GM12801 (cell line): ENCODE measurements around the gene MPZL1.

Experiments
- TF ChIP-seq, protein P1 (sequence below): IDR thresholded peaks from one replicate; pipeline ENCODE4 v1.5.1; 2011; ENCODE audit warnings: control low read depth; ENCODE audit not compliant: insufficient read length; ENCODE audit errors: extremely low read depth

The MPZL1 gene

DNA sequence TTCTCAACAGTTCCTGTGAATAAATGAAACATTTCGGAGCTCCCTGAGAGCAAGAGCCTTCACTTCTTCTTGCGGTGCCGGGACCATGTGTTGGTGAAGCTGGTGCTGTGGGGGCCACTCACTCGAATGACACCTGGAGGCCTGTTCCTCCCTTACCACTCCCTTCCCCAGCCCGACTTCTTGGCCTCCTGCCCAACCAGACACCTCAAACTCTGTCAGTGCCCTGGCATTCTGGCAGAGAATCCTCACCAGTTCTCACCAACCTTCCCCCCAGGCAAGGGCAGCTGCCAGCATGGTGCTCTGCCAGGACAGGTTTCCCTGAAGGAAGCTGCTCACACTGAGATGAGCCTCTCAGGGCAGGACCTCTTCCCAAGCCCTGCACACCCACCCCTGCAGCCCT, 68.3 kb downstream of the MPZL1 start:
- TF ChIP-seq, protein P1, sequence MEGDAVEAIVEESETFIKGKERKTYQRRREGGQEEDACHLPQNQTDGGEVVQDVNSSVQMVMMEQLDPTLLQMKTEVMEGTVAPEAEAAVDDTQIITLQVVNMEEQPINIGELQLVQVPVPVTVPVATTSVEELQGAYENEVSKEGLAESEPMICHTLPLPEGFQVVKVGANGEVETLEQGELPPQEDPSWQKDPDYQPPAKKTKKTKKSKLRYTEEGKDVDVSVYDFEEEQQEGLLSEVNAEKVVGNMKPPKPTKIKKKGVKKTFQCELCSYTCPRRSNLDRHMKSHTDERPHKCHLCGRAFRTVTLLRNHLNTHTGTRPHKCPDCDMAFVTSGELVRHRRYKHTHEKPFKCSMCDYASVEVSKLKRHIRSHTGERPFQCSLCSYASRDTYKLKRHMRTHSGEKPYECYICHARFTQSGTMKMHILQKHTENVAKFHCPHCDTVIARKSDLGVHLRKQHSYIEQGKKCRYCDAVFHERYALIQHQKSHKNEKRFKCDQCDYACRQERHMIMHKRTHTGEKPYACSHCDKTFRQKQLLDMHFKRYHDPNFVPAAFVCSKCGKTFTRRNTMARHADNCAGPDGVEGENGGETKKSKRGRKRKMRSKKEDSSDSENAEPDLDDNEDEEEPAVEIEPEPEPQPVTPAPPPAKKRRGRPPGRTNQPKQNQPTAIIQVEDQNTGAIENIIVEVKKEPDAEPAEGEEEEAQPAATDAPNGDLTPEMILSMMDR = no peak

DNA sequence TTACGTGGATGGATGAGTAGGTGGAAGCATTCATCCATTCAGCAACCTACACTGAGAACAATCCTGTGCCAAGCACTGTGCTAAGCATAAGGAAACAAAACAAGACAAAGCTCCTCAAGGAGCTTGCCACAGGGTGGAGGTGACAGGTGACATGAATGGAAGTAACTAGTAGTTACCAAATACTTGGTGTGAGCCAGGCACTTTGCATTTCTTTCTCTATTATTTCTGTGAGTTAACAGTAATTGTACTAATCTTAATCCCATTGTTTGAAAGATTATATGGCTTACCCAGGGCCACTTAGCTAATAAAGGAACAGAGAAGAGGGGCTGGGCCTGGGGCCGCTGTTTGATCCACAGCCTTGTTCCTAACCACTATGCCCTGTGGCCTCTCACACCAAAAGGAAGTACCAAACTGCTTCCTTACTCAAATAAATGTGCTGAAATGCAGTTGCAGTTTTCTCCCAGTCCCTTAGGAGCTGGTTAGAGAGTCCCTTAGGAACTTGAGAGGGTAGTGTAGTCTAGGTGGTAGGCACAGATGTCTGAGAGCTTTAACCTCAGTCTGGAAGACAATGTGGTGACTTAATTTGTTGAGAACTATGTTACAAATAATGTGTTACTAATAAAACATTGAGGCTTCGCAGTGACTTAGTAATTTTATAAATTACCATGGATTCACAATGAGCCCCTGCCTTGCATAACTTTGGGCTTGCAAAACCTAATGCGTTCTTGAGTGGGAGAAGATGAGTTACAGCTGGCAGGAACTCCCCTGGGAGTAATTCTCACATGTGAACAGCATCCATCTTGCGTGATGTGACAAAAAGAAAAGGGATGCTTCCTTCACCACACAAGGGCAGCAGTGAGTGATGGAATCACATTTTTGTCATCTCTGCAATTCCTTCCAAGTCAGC, 69.8 kb downstream of the MPZL1 start:
- TF ChIP-seq, protein P1 = no peak

DNA sequence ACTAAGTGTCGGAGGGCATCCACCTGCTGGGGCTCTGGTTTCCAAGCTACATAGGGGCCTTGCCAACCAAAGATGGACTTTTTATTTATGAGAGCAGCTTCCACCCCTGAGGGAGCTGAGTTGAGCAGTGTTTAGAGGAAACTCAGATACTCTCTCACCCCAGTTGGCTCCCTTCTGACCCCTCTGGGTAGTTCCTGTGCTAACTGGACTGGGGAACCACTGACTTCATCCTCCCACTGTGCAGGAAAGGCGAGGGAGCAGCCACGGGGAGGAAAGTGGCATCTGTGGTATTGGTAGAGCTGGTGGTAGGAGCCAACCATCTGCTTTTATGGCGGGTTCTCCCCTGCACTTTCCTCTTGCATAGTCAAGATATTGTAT, 70.4 kb downstream of the MPZL1 start:
- TF ChIP-seq, protein P1 = no peak

DNA sequence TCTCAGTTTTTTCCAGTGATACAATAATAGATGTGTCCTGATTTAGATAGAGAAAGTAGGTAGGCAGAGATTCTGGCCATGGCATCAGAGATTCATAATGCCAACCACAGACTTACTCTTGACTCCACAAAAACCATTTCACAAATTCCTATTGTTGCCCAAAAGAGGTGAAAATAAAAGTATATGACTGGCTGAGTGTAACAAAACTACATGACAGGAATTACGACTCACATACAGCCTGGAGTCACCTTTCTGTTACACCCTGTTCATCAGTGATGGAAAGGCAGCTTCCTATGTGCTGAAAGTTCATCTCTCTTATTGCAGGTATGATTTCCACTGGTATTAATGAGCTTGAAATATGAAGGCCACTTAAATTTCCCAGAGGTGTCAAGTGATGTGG, 72.3 kb downstream of the MPZL1 start:
- TF ChIP-seq, protein P1 = no peak

DNA sequence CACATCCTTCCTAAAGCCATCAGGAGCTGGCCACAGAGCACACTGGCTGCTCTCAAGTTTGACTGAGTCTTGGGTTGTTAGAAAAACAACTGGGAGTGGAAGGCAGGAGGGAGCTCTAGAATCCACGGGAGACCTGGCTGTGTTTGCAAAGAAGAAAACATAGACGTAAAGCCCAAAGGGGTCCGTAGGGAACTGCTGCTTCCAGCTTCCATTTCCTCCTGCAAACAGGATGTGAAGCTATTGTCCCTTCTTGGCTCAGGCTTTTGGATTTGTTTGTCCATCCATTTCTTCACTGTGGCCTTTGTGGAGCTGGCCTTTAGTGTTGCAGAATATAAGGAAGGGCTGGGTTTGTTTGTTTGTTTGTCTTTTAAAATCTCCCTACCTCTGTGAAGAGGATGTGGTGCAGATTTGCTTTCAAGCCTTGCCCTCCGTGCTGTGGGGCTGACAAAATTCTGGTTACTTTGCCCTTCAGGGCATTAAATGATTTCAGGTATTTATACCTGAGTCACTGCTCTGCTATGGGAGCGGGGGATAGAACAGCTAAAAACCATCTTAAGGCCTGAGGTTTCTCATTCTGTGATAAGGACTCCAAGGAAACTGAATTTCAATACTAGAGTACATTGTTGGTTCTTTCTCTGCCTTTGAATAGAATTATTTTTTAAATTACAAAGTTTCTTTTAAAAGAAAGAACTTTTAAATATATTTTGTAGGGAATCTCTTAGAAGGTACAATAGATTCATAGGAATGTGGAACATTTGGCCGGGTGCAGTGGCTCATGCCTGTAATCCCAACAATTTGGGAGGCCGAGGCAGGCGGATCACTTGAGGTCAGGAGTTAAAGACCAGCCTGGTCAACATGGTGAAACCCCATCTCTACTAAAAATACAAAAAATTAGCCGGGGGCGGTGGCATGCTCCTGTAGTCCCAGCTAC, 74.3 kb downstream of the MPZL1 start:
- TF ChIP-seq, protein P1 = no peak

DNA sequence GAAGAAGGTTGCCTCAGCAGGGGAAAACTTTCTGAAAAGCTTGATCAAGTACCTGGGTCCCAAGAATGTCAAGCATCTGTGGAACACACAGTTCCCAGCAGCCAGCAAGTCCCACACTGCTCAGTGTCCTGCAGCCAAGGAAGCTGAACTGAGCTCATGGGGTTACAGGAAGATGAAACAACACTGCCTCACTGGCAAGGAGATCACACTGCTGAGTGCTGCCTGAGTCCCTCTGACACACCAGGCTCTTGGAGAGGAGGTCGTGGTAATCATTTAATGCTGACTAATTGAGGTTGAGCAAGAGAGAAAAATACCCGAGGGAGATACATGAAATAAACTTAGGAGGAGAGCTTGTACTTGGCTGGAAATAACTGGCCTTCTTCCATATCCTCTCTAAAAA, 75.2 kb downstream of the MPZL1 start:
- TF ChIP-seq, protein P1 = no peak

DNA sequence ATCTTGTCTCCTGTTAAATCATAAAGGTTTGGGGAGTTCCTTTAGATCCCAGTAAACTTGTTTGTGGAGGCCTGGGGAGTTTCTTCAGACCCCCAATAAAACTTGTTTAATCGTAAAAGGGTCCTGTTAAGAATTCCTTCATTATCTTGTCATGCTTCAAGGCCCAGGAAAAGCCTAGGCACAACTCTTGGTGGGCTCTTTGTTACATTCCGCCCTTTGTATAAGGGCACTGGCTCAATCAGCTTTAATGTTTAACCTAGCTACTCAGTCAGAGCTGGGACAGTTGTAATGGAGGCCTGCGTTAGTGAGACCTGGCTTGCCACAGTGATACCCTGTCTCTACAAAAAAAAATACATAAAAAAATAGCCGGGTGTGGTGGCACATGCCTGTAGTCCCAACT, 77.2 kb downstream of the MPZL1 start:
- TF ChIP-seq, protein P1 = no peak
